HG03432 (cell line): Measurements from ENCODE around the gene ZACN.

Experiments used
- ATAC-seq: cut with Tn5 transposase; IDR thresholded peaks from one replicate; pipeline ENCODE4 v1.9.1; 2021; ENCODE audit warnings: mild to moderate bottlenecking, moderate library complexity; ENCODE audit not compliant: unreplicated experiment

The ZACN gene

GRCh38 chr17:76125922-76126321, 46.9 kb downstream of the ZACN start:
- no peak for ATAC-seq

DNA sequence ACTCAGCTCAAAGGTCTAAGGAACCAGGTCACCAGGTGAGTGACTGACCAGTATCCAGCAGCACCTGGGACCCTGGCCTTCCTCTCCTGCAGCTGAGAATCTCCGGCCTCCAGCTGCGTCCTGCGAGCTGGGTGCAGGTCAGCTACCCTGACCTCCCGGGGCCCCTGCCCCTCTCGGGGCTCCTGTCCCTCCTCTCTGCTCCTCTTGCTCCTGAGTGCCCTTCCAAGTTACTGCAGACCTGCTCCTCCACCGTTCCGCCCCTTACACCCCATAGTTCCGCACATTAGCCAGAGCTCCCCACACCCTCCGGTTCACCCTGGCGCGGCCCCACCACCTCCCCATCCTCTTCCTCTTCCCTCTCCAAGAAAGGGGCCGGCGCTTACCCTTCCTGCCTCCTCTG, 51.5 kb downstream of the ZACN start:
- ATAC-seq: no peak

GRCh38 chr17:76131051-76131691, 52.2 kb downstream of the ZACN start:
- ATAC-seq: no peak

- ATAC-seq: no peak
Measured at GRCh38 chr17:76131692-76132573, 53.0 kb downstream of the ZACN start.
